Endodermal cell (in vitro differentiated cells): ENCODE results near the gene ARL8B. TPM values are rescaled to one million over a fixed set of nuclear protein-coding genes. Genes with fewer than 3 reads are reported as not detected.

ENCODE experiments used
- DNase-seq: peaks from one replicate; pipeline ENCODE4 v3.0.0-alpha.2; 2017
- H3K27ac ChIP-seq: 2 replicates; pipeline ENCODE4 v1.5.1; 2013; ENCODE audit warnings: mild to moderate bottlenecking, low read depth, low read length, moderate library complexity
- H3K27me3 ChIP-seq: 2 replicates; pipeline ENCODE4 v1.6.1; 2013; ENCODE audit warnings: mild to moderate bottlenecking, low read length, moderate library complexity; ENCODE audit not compliant: insufficient read depth, control insufficient read depth, poor library complexity, severe bottlenecking
- H3K36me3 ChIP-seq: 2 replicates; pipeline ENCODE4 v1.7.0; 2013; ENCODE audit warnings: mild to moderate bottlenecking, low read length, moderate library complexity; ENCODE audit not compliant: control insufficient read depth, insufficient read depth
- H3K4me1 ChIP-seq: one replicate; pipeline ENCODE4 v1.7.0; 2013; ENCODE audit warnings: low read length; ENCODE audit not compliant: control insufficient read depth, insufficient read depth
- H3K4me3 ChIP-seq: 2 replicates; pipeline ENCODE4 v1.5.1; 2013; ENCODE audit warnings: mild to moderate bottlenecking, low read length, moderate library complexity
- H3K9ac ChIP-seq: 2 replicates; pipeline ENCODE4 v1.6.1; 2013; ENCODE audit warnings: mild to moderate bottlenecking, low read length, moderate library complexity; ENCODE audit not compliant: poor library complexity, severe bottlenecking; ENCODE audit errors: extremely low read depth
- H3K9me3 ChIP-seq: 2 replicates; pipeline ENCODE4 v1.6.1; 2013; ENCODE audit warnings: mild to moderate bottlenecking, low read length, moderate library complexity; ENCODE audit not compliant: control insufficient read depth
- H3K27ac Mint-ChIP-seq: 2 replicates; pipeline ENCODE4 v1.8.0; 2020; ENCODE audit warnings: mixed read lengths
- H3K27me3 Mint-ChIP-seq: 2 replicates; pipeline ENCODE4 v1.8.0; 2021; ENCODE audit warnings: mild to moderate bottlenecking, mixed read lengths; ENCODE audit not compliant: insufficient read depth
- H3K36me3 Mint-ChIP-seq: 2 replicates; pipeline ENCODE4 v1.8.0; 2020; ENCODE audit warnings: low read depth, mixed read lengths
- H3K4me1 Mint-ChIP-seq: 2 replicates; pipeline ENCODE4 v1.8.0; 2020; ENCODE audit warnings: mixed read lengths
- H3K4me3 Mint-ChIP-seq: 2 replicates; pipeline ENCODE4 v1.8.0; 2020; ENCODE audit warnings: mild to moderate bottlenecking, moderate library complexity, mixed read lengths
- H3K9me3 Mint-ChIP-seq: 2 replicates; pipeline ENCODE4 v1.8.0; 2020; ENCODE audit warnings: mild to moderate bottlenecking, mixed read lengths
- CTCF ChIP-seq: fragments of 200-600 bp; sonication (generic); conservative IDR thresholded peaks from 2 replicates; pipeline ENCODE4 v1.5.0; 2021; ENCODE audit warnings: antibody characterized with exemption, mild to moderate bottlenecking
- WGBS, 2 experiments: methylation state at CpG; one replicate each; pipeline versions ENCODE4 v1.1.5 to v1.1.7; 2013; ENCODE audit warnings: missing lambda C conversion rate in 2 of 2, mixed read lengths in 1 of 2; ENCODE audit not compliant: insufficient coverage in 1 of 2, insufficient read length in 1 of 2; 5-methylcytosine and 5-hydroxymethylcytosine counted together
- total RNA-seq, 2 donors: library from RNA; stranded (reverse); fragmentation: NEBNext Ultra II Directional in 1 of 2; extraction: Animal tissue kit (Norgen Biotek cat#: 25700) in 1 of 2; gene quantifications; 2 replicates in 1 of 2; 3 replicates in 1 of 2; pipeline ENCODE4 v1.2.1, GENCODE V29; 2021

The ARL8B gene
- total RNA-seq, 2 donors from 2014 or later, result 31.2 to 37.3 TPM

- Mint-ChIP-seq H3K9me3 (peaks cover 3% of the 10 kb centered on the region), H3K36me3 (peaks cover 3% of the 10 kb centered on the region), H3K4me3 (no peak overlapping the region), H3K27me3 (no peaks in the 10 kb centered on the region), H3K27ac (no peak overlapping the region), H3K4me1 (peaks cover 12% of the 10 kb centered on the region)
- no peak overlapping the region for H3K9ac ChIP-seq
- no peaks in the 10 kb centered on the region for H3K9me3 ChIP-seq
- no peak overlapping the region for H3K4me3 ChIP-seq
- DNase-seq, result no peak
- 77 to 100% methylated on average over 1 to 3 of the region's 3 CpGs for WGBS, 2 experiments
- H3K27ac ChIP-seq, result no peak overlapping the region
- TF ChIP-seq CTCF, result no peak
- no peaks in the 10 kb centered on the region for H3K27me3 ChIP-seq
- H3K36me3 ChIP-seq, result no peaks in the 10 kb centered on the region
- no peaks in the 10 kb centered on the region for H3K4me1 ChIP-seq
Observed at GRCh38 chr3:5120446-5120845, 1.6 kb upstream of the ARL8B start.

- Histone ChIP-seq H3K4me1 (no peaks in the 10 kb centered on the region), H3K9ac (peak overlapping the region; percentile 89), H3K36me3 (no peaks in the 10 kb centered on the region), H3K4me3 (peak overlapping the region; percentile 95), H3K9me3 (no peaks in the 10 kb centered on the region), H3K27me3 (no peaks in the 10 kb centered on the region), H3K27ac (peak overlapping the region; percentile 85)
- no peaks in the 10 kb centered on the region for H3K9me3 Mint-ChIP-seq
- peaks cover 14% of the 10 kb centered on the region for H3K4me1 Mint-ChIP-seq
- peak overlapping the region; percentile 97 for H3K27ac Mint-ChIP-seq
- whole genome bisulfite sequencing, 2 experiments, result 14 to 17% methylated on average over 21 to 31 of the region's 31 CpGs
- H3K4me3 Mint-ChIP-seq, result peak overlapping the region; percentile 98
- H3K27me3 Mint-ChIP-seq, result no peaks in the 10 kb centered on the region
- TF ChIP-seq CTCF, result no peak
- peaks cover 6% of the 10 kb centered on the region for H3K36me3 Mint-ChIP-seq
- peak; percentile 85 for DNase-seq
Observed at GRCh38 chr3:5122741-5123706, 932 bp downstream of the ARL8B start.

GRCh38 chr3:5123937-5124336 lies 1.8 kb downstream of the ARL8B start:
- WGBS, 2 experiments, result 90 to 100% methylated on average over 4 to 11 of the region's 12 CpGs
- Mint-ChIP-seq H3K27ac (peak overlapping the region; percentile 73), H3K4me3 (peak overlapping the region; percentile 98), H3K27me3 (no peaks in the 10 kb centered on the region), H3K9me3 (no peaks in the 10 kb centered on the region), H3K36me3 (peaks cover 8% of the 10 kb centered on the region), H3K4me1 (peaks cover 14% of the 10 kb centered on the region)
- H3K9me3 ChIP-seq, result no peaks in the 10 kb centered on the region
- peaks cover 3% of the 10 kb centered on the region for H3K36me3 ChIP-seq
- H3K27ac ChIP-seq, result no peak overlapping the region
- peak overlapping the region; percentile 21 for H3K9ac ChIP-seq
- DNase-seq, result no peak
- no peaks in the 10 kb centered on the region for H3K27me3 ChIP-seq
- H3K4me3 ChIP-seq, result peak overlapping the region; percentile 95
- H3K4me1 ChIP-seq, result no peaks in the 10 kb centered on the region
- no peak for TF ChIP-seq CTCF
